Peyer's patch (tissue), 4 donors: ENCODE results near the gene PM20D1.

Experiments
- CTCF ChIP-seq, 6 experiments: fragments of 450-650 bp in 4 of 6; fragments of 200-600 bp in 2 of 6; sonication (generic) in 1 of 6; IDR thresholded peaks; one replicate each; pipeline ENCODE4 v1.5.1; 2017 to 2019; ENCODE audit warnings: antibody characterized with exemption in 6 of 6, mild to moderate bottlenecking in 3 of 6, moderate library complexity in 1 of 6
- POLR2A ChIP-seq, 2 donors: fragments of 450-650 bp; IDR thresholded peaks; one replicate each; pipeline ENCODE4 v1.5.1; 2017; ENCODE audit warnings: antibody characterized with exemption in 2 of 2, mild to moderate bottlenecking in 2 of 2, moderate library complexity in 2 of 2

- TF ChIP-seq CTCF (IDR thresholded peaks at IDR 0.05) (no peak), POLR2A (IDR thresholded peaks at IDR 0.05) (no peak)
Observed at GRCh38 chr1:205856433-205856832, 6.5 kb upstream of the PM20D1 start.
